SJSA1 (cell line): ENCODE results near the gene MLF1. TPM values are rescaled to one million over a fixed set of nuclear protein-coding genes. Genes with fewer than 3 reads are reported as not detected.

Experiments
- DNase-seq, 2 experiments: peaks; one replicate each; pipeline ENCODE4 v3.0.0-alpha.2; 2015 to 2020; ENCODE audit warnings: low spot score in 2 of 2, low read depth in 1 of 2
- H3K27ac ChIP-seq: fragments of 250-450 bp; sonication (Bioruptor Pico); 2 replicates; pipeline ENCODE4 v1.5.1; 2020; ENCODE audit warnings: mild to moderate bottlenecking, moderate library complexity
- H3K27me3 ChIP-seq: fragments of 250-450 bp; sonication (Bioruptor Pico); replicated peaks from 2 replicates; pipeline ENCODE4 v1.5.1; 2020; ENCODE audit warnings: mild to moderate bottlenecking, moderate library complexity
- H3K36me3 ChIP-seq: fragments of 250-450 bp; sonication (Bioruptor Pico); 2 replicates; pipeline ENCODE4 v1.5.1; 2020; ENCODE audit warnings: mild to moderate bottlenecking
- H3K4me1 ChIP-seq: fragments of 250-450 bp; sonication (Bioruptor Pico); replicated peaks from 2 replicates; pipeline ENCODE4 v1.6.1; 2021; ENCODE audit warnings: mild to moderate bottlenecking
- H3K4me3 ChIP-seq: fragments of 250-450 bp; sonication (Bioruptor Pico); 2 replicates; pipeline ENCODE4 v1.5.1; 2020; ENCODE audit warnings: mild to moderate bottlenecking
- H3K9me3 ChIP-seq: fragments of 250-450 bp; sonication (Bioruptor Pico); replicated peaks from 2 replicates; pipeline ENCODE4 v1.5.1; 2020; ENCODE audit warnings: mild to moderate bottlenecking
- total RNA-seq: library from RNA; depleted of rRNA; stranded (reverse); fragments of >200 nt; shearing (Covaris generic); gene quantifications from 2 replicates; pipeline ENCODE4 v1.2.3, GENCODE V29; 2014

Gene MLF1
- total RNA-seq, 1 experiment from 2014 or later, result 18.2 TPM

DNA sequence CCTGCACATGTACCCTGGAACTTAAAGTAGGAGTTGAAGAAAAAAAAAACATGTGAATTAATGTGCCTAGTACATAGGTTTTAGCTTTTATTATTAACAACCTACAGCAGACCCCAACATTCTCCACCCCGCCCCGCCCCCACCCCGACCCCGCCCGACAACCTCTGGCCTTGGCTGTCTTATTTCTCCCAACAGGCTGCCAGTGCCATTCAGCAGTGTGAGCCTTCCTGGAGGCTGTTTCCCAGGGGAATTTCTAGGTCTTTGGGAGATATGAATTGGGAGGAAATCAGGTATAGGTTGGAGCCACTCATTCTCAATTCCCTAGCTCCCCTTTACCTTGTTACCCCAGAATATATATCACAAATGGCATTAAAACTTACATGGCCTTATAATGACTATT, 8.3 kb upstream of the MLF1 start:
- Histone ChIP-seq H3K27ac (no peak overlapping the region), H3K4me1 (no peaks in the 10 kb centered on the region), H3K4me3 (no peak overlapping the region), H3K9me3 (no peaks in the 10 kb centered on the region; the same call in 1 of the 2 replicates), H3K27me3 (no peaks in the 10 kb centered on the region), H3K36me3 (no peaks in the 10 kb centered on the region)
- DNase-seq, result no peak

DNA sequence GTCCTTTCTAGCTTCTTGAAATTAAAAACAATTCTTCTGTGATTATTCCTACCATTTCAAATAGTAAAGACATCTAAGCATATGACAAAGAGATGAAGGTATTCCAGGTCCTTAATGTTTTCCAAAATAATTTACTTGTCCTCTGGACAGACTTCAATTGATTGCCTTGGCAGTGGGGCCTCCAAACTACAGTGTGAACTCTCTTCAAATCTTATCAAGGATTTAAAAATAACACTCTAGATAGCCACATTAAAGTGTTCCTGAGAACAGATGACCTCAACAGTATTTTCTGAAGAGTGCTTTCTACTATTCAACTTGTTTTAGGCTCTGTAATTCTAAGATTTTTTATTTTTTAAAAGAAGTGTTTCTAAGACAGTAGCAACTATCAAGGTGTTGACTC, 7.9 kb upstream of the MLF1 start:
- no peaks in the 10 kb centered on the region; the same call in 1 of the 2 replicates for H3K9me3 ChIP-seq
- no peak for DNase-seq
- no peak overlapping the region for H3K27ac ChIP-seq
- H3K27me3 ChIP-seq, result no peaks in the 10 kb centered on the region
- H3K36me3 ChIP-seq, result no peaks in the 10 kb centered on the region
- H3K4me3 ChIP-seq, result no peak overlapping the region
- no peaks in the 10 kb centered on the region for H3K4me1 ChIP-seq

DNA sequence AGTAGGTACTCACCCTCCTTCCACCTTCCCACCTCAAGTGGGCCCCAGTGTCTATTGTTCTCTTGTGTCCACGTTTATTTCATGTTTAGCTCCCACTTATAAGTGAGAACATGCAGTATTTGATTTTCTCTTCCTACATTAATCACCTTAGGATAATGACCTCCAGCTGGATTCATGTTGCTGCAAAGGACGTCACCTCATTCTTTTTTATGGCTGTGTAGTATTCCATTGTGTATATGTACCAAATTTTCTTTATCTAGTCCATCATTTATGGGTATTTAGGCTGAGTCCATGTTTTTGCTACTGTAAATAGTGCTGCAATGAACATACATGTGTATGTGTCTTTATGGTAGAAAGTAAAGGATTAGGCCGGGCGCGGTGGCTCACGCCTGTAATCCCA, 5.9 kb upstream of the MLF1 start:
- no peak for DNase-seq
- no peaks in the 10 kb centered on the region for H3K4me1 ChIP-seq
- no peak overlapping the region for H3K4me3 ChIP-seq
- no peak overlapping the region for H3K27ac ChIP-seq
- H3K27me3 ChIP-seq, result no peaks in the 10 kb centered on the region
- H3K9me3 ChIP-seq, result no peaks in the 10 kb centered on the region
- no peaks in the 10 kb centered on the region for H3K36me3 ChIP-seq

DNA sequence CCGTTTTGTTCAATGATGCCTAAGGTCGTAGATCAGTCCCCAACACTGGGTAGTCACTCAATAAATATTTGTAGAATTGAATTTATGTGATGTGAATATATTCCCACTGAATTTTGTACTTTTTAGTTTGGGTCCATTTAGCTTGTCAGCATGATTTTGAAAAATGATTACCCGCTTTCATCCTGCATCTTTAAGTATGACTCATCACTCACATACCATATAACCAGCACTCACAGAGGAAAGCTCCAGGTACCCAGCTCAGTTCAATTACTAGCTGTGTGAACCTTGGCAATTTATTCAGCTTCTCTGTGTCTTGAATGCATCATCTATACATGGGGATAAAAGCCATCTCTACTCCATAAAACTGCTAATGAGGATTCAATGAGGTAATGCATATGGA, 2.2 kb upstream of the MLF1 start:
- H3K27ac ChIP-seq, result no peak overlapping the region
- H3K27me3 ChIP-seq, result no peaks in the 10 kb centered on the region
- no peak for DNase-seq
- no peak overlapping the region for H3K4me3 ChIP-seq
- no peaks in the 10 kb centered on the region for H3K36me3 ChIP-seq
- no peaks in the 10 kb centered on the region for H3K9me3 ChIP-seq
- no peaks in the 10 kb centered on the region for H3K4me1 ChIP-seq

DNA sequence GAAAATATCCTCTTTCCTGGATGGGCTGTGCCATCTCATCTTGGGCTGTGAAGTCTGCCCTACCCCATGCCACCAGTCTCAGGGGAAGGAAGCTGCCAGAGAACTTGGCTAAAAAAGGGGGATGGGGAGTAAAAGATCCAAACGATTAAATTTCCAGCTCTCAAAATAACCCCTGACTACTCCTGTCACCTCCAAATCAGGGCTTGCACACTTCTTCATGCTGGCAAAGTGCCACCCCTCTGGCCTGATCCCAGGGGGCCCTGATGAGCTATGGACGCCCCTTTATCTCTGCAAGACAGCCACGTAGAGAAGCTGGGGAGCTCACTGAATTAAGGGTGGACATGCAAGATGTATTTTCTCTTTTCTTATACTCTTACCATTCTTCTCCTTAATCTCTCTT, 1.2 kb upstream of the MLF1 start:
- H3K27me3 ChIP-seq, result no peaks in the 10 kb centered on the region
- no peak for DNase-seq
- H3K9me3 ChIP-seq, result no peaks in the 10 kb centered on the region
- no peaks in the 10 kb centered on the region for H3K4me1 ChIP-seq
- H3K4me3 ChIP-seq, result no peak overlapping the region
- H3K27ac ChIP-seq, result no peak overlapping the region
- H3K36me3 ChIP-seq, result no peaks in the 10 kb centered on the region

DNA sequence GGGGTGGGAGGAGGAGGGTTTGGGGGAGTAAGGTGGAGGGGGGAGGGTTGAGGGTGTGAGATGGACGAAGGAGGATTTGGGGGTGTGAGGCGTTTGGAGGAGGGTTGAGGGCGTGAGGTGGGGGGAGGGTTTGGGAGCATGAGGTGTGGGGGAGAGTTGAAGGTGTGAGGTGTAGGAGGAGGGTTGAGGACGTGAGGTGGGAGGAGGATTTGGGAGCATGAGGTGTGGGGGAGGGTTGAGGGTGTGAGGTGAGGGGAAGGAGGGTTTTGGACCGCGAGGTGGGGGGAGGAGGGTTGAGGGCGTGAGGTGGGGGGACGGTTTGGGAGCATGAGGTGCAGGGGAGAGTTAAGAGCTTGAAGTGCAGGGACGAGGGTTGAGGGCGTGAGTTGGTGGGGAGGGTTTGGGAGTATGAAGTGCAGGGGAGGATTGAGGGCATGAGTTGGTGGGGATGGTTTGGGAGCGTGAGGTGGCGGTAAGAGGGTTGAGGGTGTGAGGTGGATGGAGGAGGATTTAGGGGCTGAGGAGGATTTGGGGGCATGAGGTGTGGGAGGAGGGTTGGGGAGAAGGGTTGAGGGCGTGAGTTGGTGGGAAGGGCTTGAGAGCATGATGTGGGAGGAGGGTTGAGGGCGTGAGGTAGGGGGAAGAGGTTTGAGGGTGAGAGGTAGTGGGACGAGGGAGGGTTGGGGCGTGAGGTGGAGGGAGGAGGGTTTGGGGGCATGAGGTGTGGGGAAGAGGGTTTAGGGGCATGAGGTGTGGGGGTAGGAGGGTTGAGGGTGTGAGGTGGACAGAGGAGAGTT, 1.2 kb downstream of the MLF1 start:
- Histone ChIP-seq H3K27me3 (no peaks in the 10 kb centered on the region), H3K9me3 (no peaks in the 10 kb centered on the region), H3K27ac (no peak overlapping the region), H3K4me3 (no peak overlapping the region), H3K36me3 (no peaks in the 10 kb centered on the region), H3K4me1 (no peaks in the 10 kb centered on the region)
- DNase-seq, result no peak

DNA sequence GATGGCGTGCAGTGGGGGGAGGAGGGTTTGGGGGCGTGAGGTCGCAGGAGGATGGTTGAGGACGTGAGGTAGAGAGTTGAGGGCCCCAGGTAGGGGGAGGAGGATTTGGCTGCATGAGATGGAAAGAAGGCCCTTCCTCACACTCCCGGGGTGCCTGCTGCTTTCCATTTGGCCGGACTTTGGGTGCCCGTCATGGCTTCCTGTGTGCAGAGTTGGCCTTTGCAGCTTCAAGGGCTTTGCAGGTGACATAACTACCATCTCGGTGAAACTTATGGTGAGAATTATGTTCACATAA, 1.7 kb downstream of the MLF1 start:
- H3K27me3 ChIP-seq, result no peaks in the 10 kb centered on the region
- H3K4me1 ChIP-seq, result no peaks in the 10 kb centered on the region
- no peaks in the 10 kb centered on the region for H3K9me3 ChIP-seq
- no peak overlapping the region for H3K27ac ChIP-seq
- H3K4me3 ChIP-seq, result no peak overlapping the region
- no peak for DNase-seq
- H3K36me3 ChIP-seq, result no peaks in the 10 kb centered on the region

DNA sequence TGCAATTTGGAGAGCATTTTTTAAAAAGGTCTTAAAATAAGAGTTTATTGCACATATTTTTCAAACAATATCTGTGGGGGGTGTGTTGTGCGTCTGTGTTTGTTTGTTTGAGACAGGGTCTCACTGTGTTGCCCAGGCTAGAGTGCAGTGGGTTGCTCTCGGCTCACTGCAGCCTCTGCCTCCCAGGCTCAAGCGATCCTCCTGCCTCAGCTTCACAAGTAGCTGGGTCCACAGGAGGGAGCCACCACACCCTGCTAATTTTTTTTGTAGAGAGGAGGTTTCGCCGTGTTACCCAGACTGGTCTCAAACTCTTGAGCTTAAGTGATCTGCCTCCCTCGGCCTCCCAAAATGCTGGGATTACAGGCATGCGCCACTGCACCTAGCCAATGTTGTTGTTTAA, 2.7 kb downstream of the MLF1 start:
- no peaks in the 10 kb centered on the region for H3K36me3 ChIP-seq
- H3K9me3 ChIP-seq, result no peaks in the 10 kb centered on the region
- no peak for DNase-seq
- H3K4me1 ChIP-seq, result no peaks in the 10 kb centered on the region
- H3K27me3 ChIP-seq, result no peaks in the 10 kb centered on the region
- H3K27ac ChIP-seq, result no peak overlapping the region
- H3K4me3 ChIP-seq, result no peak overlapping the region

DNA sequence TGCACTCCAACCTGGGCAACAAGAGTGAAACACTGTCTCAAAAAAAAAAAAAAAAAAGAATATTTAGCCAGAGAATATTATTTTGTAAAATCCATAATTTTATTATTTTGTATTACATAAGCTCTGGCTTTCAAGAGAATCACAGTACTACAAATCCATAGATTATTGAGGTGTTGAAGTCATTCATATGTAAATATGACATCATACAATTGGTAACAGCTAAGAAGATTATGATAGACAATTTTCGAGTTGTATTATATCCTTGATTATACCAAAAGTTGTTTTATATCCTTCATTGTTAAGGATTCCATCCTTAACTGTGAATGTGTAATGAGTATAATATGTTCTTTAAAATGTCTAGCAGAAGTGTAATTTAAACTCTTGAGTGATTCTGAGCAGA, 3.7 kb downstream of the MLF1 start:
- Histone ChIP-seq H3K27ac (no peak overlapping the region), H3K9me3 (no peaks in the 10 kb centered on the region), H3K36me3 (no peaks in the 10 kb centered on the region), H3K4me1 (no peaks in the 10 kb centered on the region), H3K4me3 (no peak overlapping the region), H3K27me3 (no peaks in the 10 kb centered on the region)
- no peak for DNase-seq

DNA sequence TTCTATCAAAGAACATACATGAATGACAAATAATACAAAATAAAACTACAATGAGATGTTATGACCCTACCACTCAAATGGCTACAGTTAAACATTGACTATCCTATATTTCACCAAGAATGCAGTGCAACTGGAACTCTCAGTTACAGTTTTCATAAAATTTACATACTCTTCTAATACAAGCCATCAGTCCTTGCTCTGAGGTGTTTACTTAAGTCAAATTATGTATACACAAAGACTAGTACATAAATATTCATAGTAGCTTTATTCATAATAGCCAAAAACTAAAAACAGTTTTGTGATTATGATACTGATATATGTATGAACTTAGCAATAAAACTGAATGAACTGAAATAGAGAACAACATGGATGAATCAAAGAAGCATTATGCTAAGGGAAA, 19.2 kb downstream of the MLF1 start:
- no peaks in the 10 kb centered on the region for H3K27me3 ChIP-seq
- H3K4me3 ChIP-seq, result no peak overlapping the region
- no peaks in the 10 kb centered on the region for H3K9me3 ChIP-seq
- H3K27ac ChIP-seq, result no peak overlapping the region
- no peak for DNase-seq
- no peaks in the 10 kb centered on the region for H3K36me3 ChIP-seq
- no peaks in the 10 kb centered on the region; the same call in 1 of the 2 replicates for H3K4me1 ChIP-seq

DNA sequence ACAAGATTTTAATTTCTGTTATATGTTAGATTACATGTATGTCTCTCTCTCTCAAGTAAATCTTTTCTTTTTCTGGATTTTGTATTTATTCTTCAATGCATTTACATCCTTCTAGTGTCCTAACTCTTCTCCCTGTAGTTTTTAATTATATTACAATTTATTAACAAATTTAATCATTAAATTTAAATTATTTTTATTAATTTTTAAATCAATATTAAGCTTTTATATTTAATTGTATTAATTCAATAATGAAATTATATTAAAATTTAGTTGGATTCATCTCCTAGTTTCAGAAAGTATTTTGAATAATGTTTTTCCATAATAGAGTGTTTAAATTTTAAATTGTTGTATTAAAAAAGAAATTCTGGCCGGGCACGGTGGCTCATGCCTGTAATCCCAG, 29.8 kb downstream of the MLF1 start:
- H3K4me1 ChIP-seq, result no peaks in the 10 kb centered on the region
- H3K36me3 ChIP-seq, result no peaks in the 10 kb centered on the region
- H3K9me3 ChIP-seq, result no peaks in the 10 kb centered on the region
- no peak overlapping the region for H3K27ac ChIP-seq
- no peak overlapping the region for H3K4me3 ChIP-seq
- no peak for DNase-seq
- no peaks in the 10 kb centered on the region for H3K27me3 ChIP-seq

DNA sequence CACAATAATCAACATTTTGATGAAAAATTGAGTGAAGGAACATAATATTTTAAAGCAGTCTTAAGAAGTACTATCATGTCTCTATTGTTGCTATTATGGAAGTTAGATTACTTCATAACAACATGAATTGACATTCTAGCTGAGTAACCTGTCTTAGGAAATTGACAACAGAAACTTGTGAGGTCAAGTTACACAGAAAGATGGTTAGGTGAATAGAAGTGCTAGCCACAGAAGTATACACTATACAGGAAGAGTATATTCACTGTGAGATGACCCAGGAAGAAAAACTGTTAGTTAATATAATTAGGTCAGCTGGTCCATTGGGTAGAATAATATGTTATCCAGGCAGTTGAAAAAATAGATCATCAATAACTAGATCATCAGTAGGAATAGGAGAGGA, 31.2 kb downstream of the MLF1 start:
- no peak for DNase-seq
- H3K4me3 ChIP-seq, result no peak overlapping the region

DNA sequence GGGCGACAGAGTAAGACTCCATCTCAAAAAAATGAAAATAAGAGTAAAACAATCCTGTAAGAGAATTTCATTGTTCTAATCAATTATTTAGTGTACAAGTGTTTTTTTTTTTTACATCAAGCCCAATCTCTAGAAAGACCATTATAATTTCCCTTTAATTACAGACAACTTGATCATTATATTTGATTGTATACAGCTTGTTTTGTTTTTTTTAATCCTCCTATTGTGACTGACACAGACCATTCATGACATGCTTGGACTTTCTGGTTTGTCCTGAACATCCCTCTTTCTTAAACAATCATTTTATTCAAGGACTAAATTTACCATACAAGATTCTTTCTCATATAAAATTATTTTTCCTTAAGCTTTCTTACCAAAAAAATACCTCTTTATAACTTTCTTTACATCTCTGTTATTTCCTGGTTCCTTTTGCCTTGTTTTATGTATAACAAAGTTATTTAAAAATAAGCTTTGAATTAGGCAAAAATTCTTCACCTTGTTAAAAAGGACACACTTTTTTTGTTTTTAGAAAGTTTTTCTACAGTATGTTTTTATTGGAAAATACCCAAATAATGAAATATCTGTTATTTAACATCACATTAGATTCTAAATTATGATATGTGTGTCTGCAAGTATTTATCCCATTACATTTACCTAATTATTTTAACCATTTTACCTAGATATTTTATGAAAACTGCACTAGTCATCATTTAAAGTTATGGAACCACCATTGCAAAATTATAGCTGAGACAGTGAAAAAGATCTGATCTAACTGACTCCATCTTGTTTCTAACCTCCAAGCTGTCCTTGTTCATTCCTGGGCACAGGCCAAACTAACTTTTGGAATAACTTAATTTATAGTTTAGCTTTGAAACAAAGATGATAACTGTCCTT, 47.2 kb downstream of the MLF1 start:
- Histone ChIP-seq H3K9me3 (no peaks in the 10 kb centered on the region), H3K27ac (no peak overlapping the region), H3K4me3 (no peak overlapping the region), H3K4me1 (no peaks in the 10 kb centered on the region), H3K27me3 (no peaks in the 10 kb centered on the region), H3K36me3 (no peaks in the 10 kb centered on the region)
- no peak for DNase-seq

More for the DNA sequence above, 31.2 kb downstream of the MLF1 start:
- no peaks in the 10 kb centered on the region for H3K27me3 ChIP-seq
- H3K36me3 ChIP-seq, result no peaks in the 10 kb centered on the region
- no peaks in the 10 kb centered on the region for H3K4me1 ChIP-seq
- no peak overlapping the region for H3K27ac ChIP-seq
- no peaks in the 10 kb centered on the region for H3K9me3 ChIP-seq

DNA sequence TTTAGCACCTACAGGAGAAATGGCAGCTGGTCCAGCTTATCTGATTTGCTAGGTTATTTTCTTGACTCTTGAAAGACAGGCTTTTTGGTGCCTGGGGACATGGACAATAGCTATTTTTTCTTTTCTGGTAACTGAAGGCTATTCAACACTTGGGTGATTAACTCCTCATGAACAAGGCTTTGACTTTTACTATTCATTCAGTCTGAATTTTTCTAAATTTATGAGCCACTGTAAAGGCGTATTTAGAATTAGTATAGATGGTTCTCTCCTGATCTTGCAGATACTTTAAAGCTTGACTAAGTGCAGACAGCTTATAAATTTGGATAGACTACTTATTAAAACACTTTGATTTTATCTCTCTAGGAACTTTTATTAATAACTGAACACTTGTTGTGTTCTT, 54.9 kb downstream of the MLF1 start:
- Histone ChIP-seq H3K4me1 (no peaks in the 10 kb centered on the region), H3K4me3 (no peak overlapping the region), H3K9me3 (no peaks in the 10 kb centered on the region), H3K27me3 (no peaks in the 10 kb centered on the region), H3K27ac (no peak overlapping the region), H3K36me3 (no peaks in the 10 kb centered on the region)
- DNase-seq, result no peak
